ENCODE measurements around the gene BDKRB2. TPM values are rescaled to one million over a fixed set of nuclear protein-coding genes. Genes with fewer than 3 reads are reported as not detected.

Gene BDKRB2
- total and polyA plus RNA-seq, 2 of the 8 experiments (the other 6 are each of a cell fraction or from before 2014, with no cell fraction given), result 0.13 to 0.21 TPM

- no peak for TF ChIP-seq BCL11A (IDR thresholded peaks at IDR 0.05; ENCODE audit: low read depth in 2 of 2, low read length in 2 of 2)
Measured at GRCh38 chr14:96187216-96188031, 17.2 kb upstream of the BDKRB2 start (continued).

Measured in H1 (cell line).